ENCODE measurements around the gene CARD9. TPM values are rescaled to one million over a fixed set of nuclear protein-coding genes. Genes with fewer than 3 reads are reported as not detected.
"Not testable (repeated sequence)": the region's sequence is repeated elsewhere in the genome, so short reads cannot be mapped to it uniquely, and the experiment has no call there.

Gene CARD9
- total RNA-seq, 4 donors from 2014 or later: 0.27 to 1.5 (median 0.74) TPM

GRCh38 chr9:136319244-136319643, 54.2 kb downstream of the CARD9 start:
- H3K9me3 ChIP-seq, H3K27ac ChIP-seq: not testable (repeated sequence)
- WGBS, 2 donors: 97 to 98% methylated on average over 14 of the region's 14 CpGs

GRCh38 chr9:136318776-136319241, 54.7 kb downstream of the CARD9 start:
- no peak overlapping the region for H3K27ac ChIP-seq
- no peaks in the 10 kb centered on the region for H3K4me1 ChIP-seq
- TF ChIP-seq POLR2A (IDR thresholded peaks at IDR 0.05): no peak
- TF ChIP-seq, protein P1, sequence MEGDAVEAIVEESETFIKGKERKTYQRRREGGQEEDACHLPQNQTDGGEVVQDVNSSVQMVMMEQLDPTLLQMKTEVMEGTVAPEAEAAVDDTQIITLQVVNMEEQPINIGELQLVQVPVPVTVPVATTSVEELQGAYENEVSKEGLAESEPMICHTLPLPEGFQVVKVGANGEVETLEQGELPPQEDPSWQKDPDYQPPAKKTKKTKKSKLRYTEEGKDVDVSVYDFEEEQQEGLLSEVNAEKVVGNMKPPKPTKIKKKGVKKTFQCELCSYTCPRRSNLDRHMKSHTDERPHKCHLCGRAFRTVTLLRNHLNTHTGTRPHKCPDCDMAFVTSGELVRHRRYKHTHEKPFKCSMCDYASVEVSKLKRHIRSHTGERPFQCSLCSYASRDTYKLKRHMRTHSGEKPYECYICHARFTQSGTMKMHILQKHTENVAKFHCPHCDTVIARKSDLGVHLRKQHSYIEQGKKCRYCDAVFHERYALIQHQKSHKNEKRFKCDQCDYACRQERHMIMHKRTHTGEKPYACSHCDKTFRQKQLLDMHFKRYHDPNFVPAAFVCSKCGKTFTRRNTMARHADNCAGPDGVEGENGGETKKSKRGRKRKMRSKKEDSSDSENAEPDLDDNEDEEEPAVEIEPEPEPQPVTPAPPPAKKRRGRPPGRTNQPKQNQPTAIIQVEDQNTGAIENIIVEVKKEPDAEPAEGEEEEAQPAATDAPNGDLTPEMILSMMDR (IDR thresholded peaks at IDR 0.05): no peak
- H3K36me3 ChIP-seq: no peaks in the 10 kb centered on the region
- intact Hi-C loops (cut with DNase I): no loop called here
- no peak for DNase-seq
- H3K9me3 ChIP-seq: no peaks in the 10 kb centered on the region
- 89 to 96% methylated on average over 3 to 6 of the region's 16 CpGs for WGBS, 2 donors
- no peak overlapping the region for H3K4me3 ChIP-seq (replicated peaks in 1 of 3)
- no peaks in the 10 kb centered on the region for H3K27me3 ChIP-seq

More at GRCh38 chr9:136319244-136319643, 54.2 kb downstream of the CARD9 start:
- H3K36me3 ChIP-seq; H3K27me3 ChIP-seq; H3K4me1 ChIP-seq; intact Hi-C loops (cut with DNase I); H3K4me3 ChIP-seq (replicated peaks in 1 of 3); DNase-seq: not testable (repeated sequence)

- TF ChIP-seq, protein P1 (IDR thresholded peaks at IDR 0.05): no peak
- TF ChIP-seq POLR2A (IDR thresholded peaks at IDR 0.05): no peak
- Histone ChIP-seq H3K4me1 (no peaks in the 10 kb centered on the region), H3K36me3 (no peaks in the 10 kb centered on the region), H3K27me3 (no peaks in the 10 kb centered on the region), H3K9me3 (no peaks in the 10 kb centered on the region), H3K4me3 (replicated peaks in 1 of 3) (no peak overlapping the region), H3K27ac (no peak overlapping the region)
- WGBS, 2 donors: 82 to 84% methylated on average over 11 to 19 of the region's 21 CpGs
- DNase-seq: no peak
- intact Hi-C loops (cut with DNase I): no loop called here
Observed at GRCh38 chr9:136318111-136318775, 55.2 kb downstream of the CARD9 start.

DNA sequence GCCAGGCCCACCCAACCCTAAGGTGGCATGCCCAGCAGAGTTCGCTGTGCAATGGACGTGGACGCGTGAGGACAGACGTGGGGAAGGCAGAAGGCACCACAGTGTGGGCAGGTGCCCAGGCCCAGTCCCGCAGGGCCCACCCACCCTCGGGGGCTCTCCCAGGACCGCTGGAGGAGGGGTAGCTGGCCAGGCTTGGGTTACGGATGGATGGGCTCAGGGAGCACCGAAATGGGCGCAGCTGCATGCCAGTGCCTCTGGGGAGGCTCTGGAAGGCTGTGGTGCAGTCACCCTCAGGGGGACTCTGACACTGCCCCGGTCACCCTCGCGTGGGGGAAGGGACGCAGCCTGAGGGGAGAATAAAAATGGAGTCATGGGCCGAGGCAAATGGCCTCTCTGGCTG, 55.8 kb downstream of the CARD9 start:
- TF ChIP-seq POLR2A (IDR thresholded peaks at IDR 0.05): no peak
- TF ChIP-seq, protein P1 (IDR thresholded peaks at IDR 0.05): no peak
- H3K4me3 ChIP-seq (replicated peaks in 1 of 3): no peak overlapping the region
- H3K36me3 ChIP-seq: no peaks in the 10 kb centered on the region
- WGBS, 2 donors: 87 to 89% methylated on average over 14 to 16 of the region's 16 CpGs
- H3K9me3 ChIP-seq: no peaks in the 10 kb centered on the region
- H3K27ac ChIP-seq: no peak overlapping the region
- no peak for DNase-seq
- intact Hi-C loops (cut with DNase I): no loop called here
- no peaks in the 10 kb centered on the region for H3K27me3 ChIP-seq
- H3K4me1 ChIP-seq: no peaks in the 10 kb centered on the region

GRCh38 chr9:136316896-136317676, 56.4 kb downstream of the CARD9 start:
- WGBS, 2 donors: 83 to 99% methylated on average over 5 to 10 of the region's 13 CpGs
- no peak overlapping the region for H3K4me3 ChIP-seq (replicated peaks in 1 of 3)
- intact Hi-C loops (cut with DNase I): no loop called here
- no peaks in the 10 kb centered on the region for H3K36me3 ChIP-seq
- no peak overlapping the region for H3K27ac ChIP-seq
- H3K4me1 ChIP-seq: peaks cover 0 to under 1% of the 10 kb centered on the region in 2 donors
- no peaks in the 10 kb centered on the region for H3K9me3 ChIP-seq
- no peak for DNase-seq
- no peak for TF ChIP-seq POLR2A (IDR thresholded peaks at IDR 0.05)
- TF ChIP-seq, protein P1 (IDR thresholded peaks at IDR 0.05): no peak
- no peaks in the 10 kb centered on the region for H3K27me3 ChIP-seq

Data from thyroid gland (tissue), 4 donors.